KOPT-K1 (cell line): ENCODE measurements around the gene CBX5.
A peak's percentile ranks its signal among the peaks of the same experiment; 100 is the strongest.
"Not testable (repeated sequence)": the region's sequence is repeated elsewhere in the genome, so short reads cannot be mapped to it uniquely, and the experiment has no call there.

Experiments used
- H3K27ac ChIP-seq: fragments of 200-600 bp; sonication (generic); 2 replicates; pipeline ENCODE4 v1.5.1; 2016; ENCODE audit warnings: antibody characterized with exemption, mild to moderate bottlenecking, low read depth, low read length; ENCODE audit not compliant: poor library complexity, severe bottlenecking
- H3K36me3 ChIP-seq: fragments of 200-600 bp; sonication (generic); 2 replicates; pipeline ENCODE4 v1.5.1; 2017; ENCODE audit warnings: antibody characterized with exemption, mild to moderate bottlenecking, low read length, moderate library complexity; ENCODE audit not compliant: insufficient read depth
- H3K9me3 ChIP-seq: fragments of 200-600 bp; sonication (generic); 2 replicates; pipeline ENCODE4 v1.5.1; 2017; ENCODE audit warnings: antibody characterized with exemption, low read length, mild to moderate bottlenecking; ENCODE audit not compliant: insufficient read depth, poor library complexity, severe bottlenecking

CBX5 gene

DNA sequence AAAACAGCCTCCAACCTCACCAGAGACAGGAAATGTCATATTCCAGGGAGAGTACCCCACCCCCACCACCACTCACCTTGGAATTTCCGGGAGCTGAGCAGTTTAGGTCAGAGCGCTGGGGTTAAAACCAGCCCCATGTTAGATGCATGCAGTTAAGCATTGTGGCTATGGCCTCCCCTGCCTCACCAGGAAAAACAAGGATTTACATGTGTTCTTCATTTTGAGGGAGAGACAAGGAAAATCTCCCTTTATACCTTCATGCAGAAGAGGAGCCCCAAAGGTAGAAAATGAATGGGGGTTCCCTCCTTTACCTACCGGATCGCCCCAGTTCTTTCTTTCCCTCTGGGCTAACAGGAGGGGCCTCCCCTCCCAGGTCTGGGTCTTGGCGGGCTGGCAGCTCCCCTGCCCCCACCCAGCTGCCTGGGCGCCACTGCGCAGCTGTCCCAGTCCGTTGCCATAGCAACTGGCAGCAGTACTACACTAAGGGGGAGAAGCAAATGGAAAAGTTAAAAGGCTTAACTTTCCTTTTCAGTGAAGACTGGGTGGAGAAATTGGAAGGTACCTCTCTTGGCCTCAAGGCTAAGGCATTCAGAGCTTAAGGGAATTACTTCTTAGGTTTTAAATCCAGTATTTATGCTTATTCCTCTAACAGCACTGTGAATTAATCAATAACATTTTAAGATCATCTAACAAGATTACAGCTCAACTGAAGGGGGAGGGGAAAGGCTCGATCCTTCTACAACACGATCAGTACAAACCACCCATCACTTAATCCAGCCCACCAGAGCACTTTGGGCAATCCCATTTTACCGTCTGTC is 20.5 kb downstream of the CBX5 start:
- peak overlapping the region; percentile 62 for H3K27ac ChIP-seq
- no peaks in the 10 kb centered on the region for H3K9me3 ChIP-seq
- H3K36me3 ChIP-seq: peaks cover 47% of the 10 kb centered on the region

DNA sequence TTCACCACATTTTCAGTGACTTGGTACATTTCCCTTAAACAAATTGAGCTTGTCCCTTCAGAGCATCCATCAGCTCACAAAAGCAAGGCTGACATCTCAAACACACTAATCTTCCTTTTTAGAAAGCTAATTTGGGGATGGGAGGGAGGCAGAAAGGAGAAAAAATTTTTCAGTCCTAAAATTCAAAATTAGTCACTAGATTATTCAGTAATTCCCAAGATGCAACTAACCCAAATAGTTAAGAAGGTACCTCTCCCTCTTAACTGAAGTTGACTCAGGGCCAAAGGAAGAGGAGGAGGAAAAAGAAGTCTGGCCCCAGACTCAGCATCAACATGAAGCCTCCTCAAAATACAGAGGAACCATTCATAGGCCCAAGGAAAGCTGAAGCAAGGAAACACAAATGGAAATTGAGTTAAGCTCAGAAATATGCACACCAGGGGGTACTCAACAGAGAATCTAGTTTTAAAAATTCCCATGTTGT is 21.7 kb downstream of the CBX5 start:
- Histone ChIP-seq H3K36me3 (peaks cover 52% of the 10 kb centered on the region), H3K9me3 (no peaks in the 10 kb centered on the region), H3K27ac (peak overlapping the region; percentile 62)

DNA sequence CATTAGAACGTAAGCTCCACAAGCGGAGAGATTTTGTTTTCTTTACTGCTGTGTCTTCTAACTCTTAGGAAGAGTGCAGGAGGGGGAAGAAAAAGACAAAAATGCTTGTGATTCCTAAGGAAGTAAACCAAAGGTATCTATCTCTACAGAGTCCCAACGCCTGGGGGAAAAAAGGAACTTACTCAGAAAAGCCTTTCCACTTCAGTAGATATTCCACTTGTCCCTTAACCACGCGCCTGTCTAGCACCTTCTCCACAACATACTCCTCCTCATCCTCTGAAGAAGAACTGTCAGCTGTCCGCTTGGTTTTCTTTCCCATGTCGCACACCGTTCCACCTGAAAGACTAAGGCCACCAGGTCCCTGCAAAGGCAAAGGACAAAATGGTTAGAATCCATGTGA is 22.6 kb downstream of the CBX5 start:
- Histone ChIP-seq H3K9me3 (no peaks in the 10 kb centered on the region), H3K27ac (no peak overlapping the region), H3K36me3 (peaks cover 61% of the 10 kb centered on the region)

DNA sequence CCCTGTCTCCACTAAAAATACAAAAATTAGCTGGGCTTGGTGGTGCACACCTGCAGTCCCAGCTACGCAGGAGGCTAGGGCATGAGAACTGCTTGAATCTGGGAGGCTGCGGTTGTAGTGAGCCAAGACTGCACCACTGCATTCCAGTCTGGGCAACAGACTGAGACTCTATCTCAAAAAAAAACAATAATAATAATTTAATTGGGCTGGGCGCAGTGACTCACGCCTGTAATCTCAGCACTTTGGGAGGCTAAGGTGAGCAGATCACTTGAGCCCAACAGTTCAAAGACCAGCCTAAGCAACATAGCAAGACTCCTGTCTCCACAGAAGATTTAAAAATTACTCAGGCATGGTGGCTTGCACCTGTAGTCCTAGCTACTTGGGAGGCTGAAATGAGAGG is 26.7 kb downstream of the CBX5 start:
- Histone ChIP-seq H3K36me3 (peaks cover 95% of the 10 kb centered on the region), H3K9me3 (no peaks in the 10 kb centered on the region), H3K27ac (no peak overlapping the region)

DNA sequence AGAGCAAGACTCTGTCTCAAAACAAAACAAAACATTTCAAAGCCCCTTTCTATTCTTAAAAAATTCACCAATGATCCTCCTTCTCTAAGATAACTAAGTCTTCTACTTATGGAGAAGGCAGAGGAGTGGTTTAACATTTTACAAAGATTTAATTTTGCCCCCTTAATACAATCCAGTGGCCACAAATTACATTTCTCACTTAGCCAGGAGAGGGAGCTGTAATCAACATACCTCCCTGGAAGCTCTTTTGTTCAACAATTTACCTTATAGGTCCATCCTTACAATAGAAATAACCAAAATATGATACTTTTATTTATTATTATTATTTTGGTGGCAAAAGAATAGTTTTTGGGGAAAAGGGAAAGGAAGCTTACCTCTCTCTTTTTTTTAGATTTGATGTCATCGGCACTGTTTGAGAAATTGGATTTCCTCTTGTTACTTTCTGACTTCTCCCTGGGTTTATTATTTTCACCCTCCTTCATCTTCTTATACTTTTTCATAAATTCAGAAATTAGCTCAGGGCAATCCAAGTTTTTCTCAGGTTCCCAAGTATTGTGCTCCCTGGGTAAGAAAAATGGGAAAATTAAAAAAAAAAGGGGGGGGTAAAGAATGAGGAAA is 28.1 kb downstream of the CBX5 start:
- no peak overlapping the region for H3K27ac ChIP-seq
- H3K36me3 ChIP-seq: peaks cover 95% of the 10 kb centered on the region
- no peaks in the 10 kb centered on the region for H3K9me3 ChIP-seq

DNA sequence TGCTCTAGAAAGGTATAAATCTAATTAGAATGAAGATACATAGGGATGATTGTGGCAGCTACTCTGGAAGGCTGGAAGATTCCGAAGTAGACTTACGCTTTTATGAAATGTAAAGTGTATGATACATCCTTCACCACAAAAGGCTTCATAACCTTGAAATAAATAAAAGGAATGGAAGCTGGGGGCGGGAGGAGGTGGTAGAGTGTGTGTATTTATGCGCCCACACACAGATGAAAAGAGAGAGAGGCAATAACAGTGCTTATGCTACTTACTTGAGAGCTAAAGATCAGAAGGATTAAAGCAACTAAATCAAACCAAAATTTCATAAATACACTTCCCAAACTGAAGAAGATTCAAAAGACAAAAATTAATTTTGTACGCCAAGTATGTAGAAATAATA is 30.4 kb downstream of the CBX5 start:
- Histone ChIP-seq H3K9me3 (no peaks in the 10 kb centered on the region), H3K36me3 (peaks cover 95% of the 10 kb centered on the region), H3K27ac (no peak overlapping the region)

DNA sequence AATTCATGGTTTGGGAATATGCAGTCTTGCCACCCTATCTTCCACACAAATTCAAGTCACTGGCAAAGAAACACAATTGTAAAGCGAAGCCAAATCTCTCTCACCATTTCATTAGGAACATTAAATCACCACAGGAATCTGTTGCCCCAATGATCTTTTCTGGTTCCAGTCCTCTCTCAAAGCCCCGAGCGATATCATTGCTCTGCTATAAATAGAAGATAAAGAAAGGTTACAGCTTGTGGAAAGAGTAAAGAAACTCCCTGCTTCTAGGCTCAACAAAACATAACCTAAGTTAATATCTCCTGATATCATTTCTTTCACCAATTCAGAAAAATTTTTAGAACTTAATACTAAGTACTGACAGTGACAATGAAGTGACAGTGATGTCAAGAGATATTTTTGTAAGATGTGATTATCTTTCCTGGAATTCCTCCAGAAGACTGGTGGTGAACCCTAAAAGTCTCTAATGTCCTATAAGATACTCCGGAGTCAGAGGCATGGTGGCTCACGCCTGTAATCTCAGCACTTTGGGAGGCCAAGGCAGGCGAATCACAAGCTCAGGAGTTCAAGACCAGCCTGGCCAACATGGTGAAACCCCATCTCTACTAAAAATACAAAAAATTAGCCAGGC is 33.8 kb downstream of the CBX5 start:
- H3K9me3 ChIP-seq: no peaks in the 10 kb centered on the region
- H3K27ac ChIP-seq: no peak overlapping the region
- H3K36me3 ChIP-seq: peaks cover 95% of the 10 kb centered on the region

DNA sequence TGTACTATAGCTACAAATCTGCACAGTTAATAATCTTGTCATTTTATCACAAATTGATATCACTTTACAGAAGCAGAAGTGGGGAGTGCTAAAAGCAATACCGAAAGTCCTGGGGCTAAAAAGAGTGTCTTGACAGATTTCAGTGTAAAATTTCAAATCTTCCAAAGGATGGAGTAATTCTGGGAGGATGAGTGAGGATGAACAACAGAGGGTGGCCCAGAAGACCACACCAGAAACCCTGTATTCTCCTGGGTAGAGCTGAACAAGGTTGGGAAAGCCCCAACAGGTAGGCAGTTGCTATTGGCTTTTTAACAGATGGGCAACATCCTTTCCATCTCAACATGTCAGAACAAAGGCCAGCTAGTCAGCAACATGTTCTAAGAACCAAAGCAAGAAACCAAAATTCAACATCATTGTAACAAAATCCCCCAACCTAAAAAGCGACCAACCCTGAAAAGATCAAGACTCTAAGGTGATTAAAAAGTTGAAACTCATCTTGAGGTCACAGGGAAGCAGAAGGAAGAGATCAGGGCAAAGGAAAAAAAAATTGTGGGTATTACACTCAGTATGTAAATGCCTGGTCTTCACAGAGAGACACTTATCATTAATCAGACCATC is 38.8 kb downstream of the CBX5 start:
- Histone ChIP-seq H3K27ac (no peak overlapping the region), H3K9me3 (no peaks in the 10 kb centered on the region), H3K36me3 (peaks cover 100% of the 10 kb centered on the region)

DNA sequence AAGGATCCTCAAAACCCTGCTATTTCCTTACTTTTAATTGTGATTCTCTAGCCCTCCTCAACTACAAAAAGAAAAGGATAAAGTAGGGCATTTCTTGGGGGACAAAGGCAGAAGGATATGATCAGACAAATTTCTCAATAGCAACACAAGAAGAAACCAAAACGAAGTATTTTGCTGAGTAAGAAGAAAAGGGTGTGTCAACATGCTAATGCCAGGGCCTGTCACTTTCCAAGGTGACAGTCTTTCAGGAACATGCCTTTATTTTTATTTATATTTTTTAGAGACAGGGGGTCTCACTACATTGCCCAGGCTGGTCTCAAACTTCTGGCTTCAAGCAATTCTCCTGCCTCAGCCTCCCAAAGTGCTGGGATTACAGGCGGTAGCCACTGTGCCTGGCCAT is 39.8 kb downstream of the CBX5 start:
- H3K36me3 ChIP-seq: peaks cover 98% of the 10 kb centered on the region
- H3K27ac ChIP-seq: no peak overlapping the region

DNA sequence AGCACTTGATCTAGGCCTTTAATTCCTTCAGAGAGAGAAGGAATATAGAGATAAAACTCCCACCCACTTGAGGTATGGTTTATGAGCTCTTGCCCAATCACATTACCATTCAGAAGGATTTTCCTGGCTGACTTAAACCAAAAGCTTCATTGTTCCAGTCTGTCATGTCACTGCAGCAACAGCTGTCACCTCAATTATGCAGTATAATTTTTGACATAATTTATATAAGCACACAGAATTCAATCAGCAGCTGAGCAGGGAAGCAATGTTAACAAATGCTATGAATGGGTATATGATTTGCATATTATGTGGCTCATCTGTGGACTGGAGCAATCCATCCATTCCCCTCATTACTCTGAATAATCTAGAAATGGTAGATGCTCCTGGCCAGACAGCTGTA is 40.3 kb downstream of the CBX5 start:
- no peak overlapping the region for H3K27ac ChIP-seq
- no peaks in the 10 kb centered on the region for H3K9me3 ChIP-seq
- H3K36me3 ChIP-seq: peaks cover 98% of the 10 kb centered on the region

More for the DNA sequence above, 39.8 kb downstream of the CBX5 start:
- H3K9me3 ChIP-seq: no peaks in the 10 kb centered on the region

DNA sequence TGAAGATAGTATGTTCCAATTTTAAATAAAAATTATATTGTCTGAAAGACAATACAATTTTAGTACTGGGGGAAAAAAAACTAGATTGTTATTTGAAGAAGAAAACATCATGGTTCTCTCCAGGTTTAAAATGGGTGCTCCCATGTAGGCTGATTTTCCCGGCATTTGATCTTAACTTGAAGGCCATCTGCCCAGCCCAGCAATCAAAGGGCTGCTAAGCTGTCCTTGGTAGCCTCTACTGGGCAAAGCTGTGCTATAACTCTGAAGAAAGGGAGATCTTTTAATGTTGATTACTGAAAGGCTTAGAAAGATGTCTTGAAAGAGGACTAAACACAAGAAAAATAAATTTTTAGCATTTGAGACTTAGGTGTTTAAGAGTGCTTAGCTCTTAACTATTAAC is 41.4 kb downstream of the CBX5 start:
- H3K9me3 ChIP-seq: no peaks in the 10 kb centered on the region
- H3K36me3 ChIP-seq: peaks cover 98% of the 10 kb centered on the region
- no peak overlapping the region for H3K27ac ChIP-seq

DNA sequence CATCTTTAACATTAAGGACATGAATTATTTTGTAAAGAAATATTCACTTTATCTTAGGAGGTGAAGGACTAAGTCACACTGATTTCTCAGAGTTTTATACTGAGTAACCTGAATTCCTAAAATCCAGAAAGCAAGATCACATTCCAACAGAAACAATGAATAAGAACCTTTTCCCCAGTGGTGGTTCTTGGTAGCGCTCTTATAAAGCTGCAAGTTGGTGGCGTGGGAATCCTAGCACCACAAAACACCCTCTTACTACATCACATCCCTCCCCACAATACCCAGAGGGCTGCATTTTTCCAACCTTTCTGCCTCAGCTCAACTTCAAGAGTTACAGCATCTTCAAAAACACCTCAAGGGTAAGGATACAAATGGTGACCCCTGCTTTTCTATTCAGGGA is 47.1 kb downstream of the CBX5 start:
- peaks cover 74% of the 10 kb centered on the region for H3K36me3 ChIP-seq
- H3K27ac ChIP-seq: no peak overlapping the region

DNA sequence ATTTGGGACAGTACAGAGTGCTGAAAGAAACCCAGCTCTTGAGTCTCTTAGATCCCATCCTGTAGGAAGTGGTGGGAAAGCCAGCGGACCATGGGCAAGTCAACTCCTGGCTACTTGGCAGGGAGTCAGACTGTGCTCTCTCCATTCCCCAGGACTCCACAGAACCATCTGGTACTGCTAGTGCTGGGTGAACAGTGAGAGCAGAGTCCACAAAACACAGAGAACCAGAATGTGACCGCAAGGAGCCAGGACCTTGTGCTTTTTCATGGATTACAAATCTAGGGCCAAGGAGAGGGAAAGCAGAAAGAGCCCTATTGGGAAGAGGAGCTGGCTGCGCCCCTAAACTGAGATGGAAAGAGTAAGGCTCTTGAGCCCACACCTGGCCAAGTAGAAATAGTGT is 48.7 kb downstream of the CBX5 start:
- H3K36me3 ChIP-seq: peaks cover 59% of the 10 kb centered on the region
- H3K9me3 ChIP-seq, H3K27ac ChIP-seq: not testable (repeated sequence)

More for the DNA sequence above, 47.1 kb downstream of the CBX5 start:
- no peaks in the 10 kb centered on the region for H3K9me3 ChIP-seq

DNA sequence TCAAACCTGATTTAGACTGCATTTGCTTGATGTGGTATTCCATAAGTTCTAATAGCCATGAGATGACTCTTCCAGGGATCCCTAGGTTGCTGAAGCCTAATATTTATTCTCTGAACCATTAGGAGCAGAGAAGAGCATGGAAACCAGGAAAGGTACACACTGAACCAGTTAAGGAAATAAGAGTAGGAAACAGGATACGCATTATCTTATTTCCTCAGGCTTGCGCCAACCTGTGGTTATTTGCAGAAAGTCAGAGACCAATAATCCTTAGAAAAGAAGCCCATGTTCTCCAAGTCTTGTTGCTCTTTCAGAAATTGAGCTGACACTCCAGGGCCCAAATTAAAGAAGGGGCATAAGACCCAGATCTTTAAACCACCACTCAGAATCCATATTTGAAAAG is 49.4 kb downstream of the CBX5 start:
- H3K27ac ChIP-seq: no peak overlapping the region

DNA sequence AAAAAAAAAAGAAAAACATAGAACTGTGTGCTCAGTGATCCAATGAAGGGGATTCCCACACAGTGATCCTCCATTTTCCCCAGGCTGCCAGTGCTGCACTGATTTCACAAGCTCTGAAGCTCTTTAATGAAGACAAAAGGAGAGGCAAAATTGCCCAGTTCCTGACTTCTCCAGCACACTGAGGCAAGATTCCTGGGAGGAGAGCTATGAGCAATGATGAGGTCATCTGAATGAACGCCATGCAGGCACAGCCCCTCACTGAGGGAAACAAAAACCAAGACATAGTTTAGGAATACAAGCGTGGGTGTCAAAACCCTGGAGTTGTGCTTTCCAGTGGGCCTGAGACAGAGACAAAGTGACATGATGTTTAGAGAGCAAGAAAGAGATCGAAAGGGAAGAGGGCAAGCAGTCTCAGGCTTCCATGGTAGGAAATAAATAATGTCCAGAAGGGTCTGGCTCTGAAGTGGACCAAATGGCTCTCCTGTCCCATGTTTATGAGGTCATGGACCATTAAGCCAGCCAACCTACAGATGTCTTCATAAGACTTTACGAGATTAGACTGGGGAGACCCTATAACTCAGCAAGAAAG is 50.2 kb downstream of the CBX5 start:
- H3K27ac ChIP-seq: no peak overlapping the region
- peaks cover 45% of the 10 kb centered on the region for H3K36me3 ChIP-seq
- H3K9me3 ChIP-seq: no peaks in the 10 kb centered on the region

More for the DNA sequence above, 49.4 kb downstream of the CBX5 start:
- Histone ChIP-seq H3K36me3 (peaks cover 52% of the 10 kb centered on the region), H3K9me3 (no peaks in the 10 kb centered on the region)
